IPS-18c (cell line): ENCODE data around the gene SMCO2.
"Not testable (repeated sequence)": the region's sequence is repeated elsewhere in the genome, so short reads cannot be mapped to it uniquely, and the experiment has no call there.

ENCODE experiments used
- H3K4me3 ChIP-seq: 2 replicates; pipeline ENCODE4 v1.7.0; 2013; ENCODE audit warnings: low read depth, mild to moderate bottlenecking, low read length, moderate library complexity; ENCODE audit not compliant: insufficient read depth
- H3K9me3 ChIP-seq: one replicate; pipeline ENCODE4 v1.6.1; 2013; ENCODE audit warnings: mild to moderate bottlenecking, low read length, moderate library complexity; ENCODE audit not compliant: control insufficient read depth, insufficient read depth

SMCO2 gene

DNA sequence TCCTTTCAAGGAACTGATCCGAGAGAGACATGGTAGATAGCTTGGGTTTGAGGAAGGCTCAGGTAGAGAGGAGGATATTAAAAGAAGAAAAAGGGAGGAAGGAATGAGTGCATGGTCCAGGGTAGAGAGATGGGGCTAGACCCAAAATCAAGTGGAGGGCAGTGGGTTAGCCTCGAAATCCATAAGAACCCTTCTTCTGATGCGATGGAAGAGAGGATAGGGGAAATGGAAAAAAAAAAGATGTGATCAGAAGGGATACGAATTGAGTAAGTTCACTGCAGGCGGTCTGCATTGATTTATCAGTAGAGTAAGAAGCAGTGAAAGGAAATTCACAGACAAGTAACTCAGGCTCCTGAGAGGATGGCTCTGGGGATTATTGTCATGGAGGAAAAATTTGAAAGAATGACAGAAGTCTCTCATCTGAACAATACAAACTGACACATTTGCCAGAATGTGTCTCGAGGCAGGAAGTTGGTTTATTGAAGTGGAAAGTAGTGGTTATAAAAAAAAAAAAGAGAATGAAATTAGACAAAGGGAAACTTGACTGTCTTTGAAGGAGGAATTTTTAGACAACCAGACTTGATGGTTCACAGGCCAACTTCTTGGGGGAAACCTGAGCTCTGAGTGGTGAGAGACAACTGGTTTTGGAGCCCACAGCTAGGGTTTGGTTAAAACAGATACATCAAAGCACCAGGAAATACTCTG lies 87.7 kb downstream of the SMCO2 start:
- H3K4me3 ChIP-seq: no peak overlapping the region
- no peaks in the 10 kb centered on the region for H3K9me3 ChIP-seq

DNA sequence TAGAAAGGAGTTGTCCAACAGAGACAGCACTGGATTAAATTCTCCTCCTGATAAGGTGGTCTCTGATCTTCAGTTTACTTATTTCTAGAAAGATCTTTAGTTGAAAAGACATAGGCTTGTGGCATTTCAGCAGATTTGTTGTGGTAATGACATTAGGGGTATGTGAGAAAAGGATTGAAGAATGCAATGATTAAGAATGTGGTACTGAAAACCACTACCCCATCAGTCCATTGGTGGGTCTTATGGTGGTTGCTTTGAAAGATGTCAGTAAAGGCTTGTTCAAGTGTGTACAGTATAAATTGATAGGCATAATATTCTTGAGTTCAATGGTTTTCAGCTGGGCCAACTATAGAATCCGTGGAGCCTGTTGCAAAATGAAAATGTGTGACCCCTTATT lies 88.2 kb downstream of the SMCO2 start:
- Histone ChIP-seq H3K4me3 (no peak overlapping the region), H3K9me3 (no peaks in the 10 kb centered on the region)

DNA sequence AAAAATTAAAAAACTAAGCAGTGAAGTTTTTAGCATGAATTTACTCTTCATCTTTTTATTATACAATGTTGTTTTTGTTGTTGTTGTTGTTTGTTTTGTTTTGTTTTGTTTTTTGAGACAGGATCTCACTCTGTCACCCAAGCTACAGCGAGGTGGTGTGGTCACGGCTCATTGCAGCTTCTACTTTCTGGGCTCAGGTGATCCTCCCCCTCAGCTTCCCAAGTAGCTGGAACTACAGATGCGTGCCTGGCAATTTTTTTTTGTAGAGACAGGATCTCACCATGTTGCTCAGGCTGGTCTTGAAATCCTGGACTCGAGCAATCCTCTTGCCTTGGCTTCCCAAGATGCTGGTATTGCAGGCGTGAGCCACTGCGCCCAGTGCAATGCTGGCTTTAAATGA lies 88.8 kb downstream of the SMCO2 start:
- Histone ChIP-seq H3K9me3 (no peaks in the 10 kb centered on the region), H3K4me3 (no peak overlapping the region)

DNA sequence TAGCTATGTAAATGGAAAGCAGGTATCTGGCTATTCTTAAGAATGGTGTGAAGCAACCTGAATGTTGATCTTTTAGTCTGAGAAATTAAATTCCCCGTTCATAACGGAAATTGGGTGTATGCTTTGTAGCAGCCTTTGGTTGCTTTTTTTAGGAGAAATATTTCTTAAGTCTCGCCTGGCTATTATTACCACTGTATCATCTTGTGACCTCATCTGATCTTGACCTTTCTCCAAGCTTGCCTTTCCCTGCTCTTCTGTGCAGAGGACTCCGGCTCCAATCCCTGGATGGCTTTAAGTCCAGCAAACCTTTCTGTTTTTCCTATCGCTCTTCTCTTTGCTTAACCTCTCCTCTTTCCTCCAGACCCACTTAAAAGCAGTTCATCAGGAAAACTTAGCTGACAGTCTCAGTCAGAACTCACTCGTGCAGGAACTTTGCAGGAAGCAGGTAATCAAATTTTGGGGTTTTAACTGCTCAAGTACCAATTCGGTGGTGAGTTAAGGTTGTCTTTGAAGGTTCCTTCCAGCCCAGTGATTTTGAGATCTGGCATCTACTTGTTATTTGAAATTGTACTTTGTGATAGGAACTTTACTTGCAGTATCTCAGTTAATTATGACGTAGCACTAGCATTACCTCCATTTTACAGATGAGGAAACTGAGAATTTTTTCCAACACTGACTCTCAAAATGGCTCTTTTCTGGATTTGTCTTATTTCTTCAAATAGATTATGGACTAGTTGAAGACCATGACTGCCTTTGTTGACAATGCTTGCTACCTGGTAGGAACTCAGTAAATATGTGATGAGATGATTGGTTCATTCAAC lies 91.5 kb downstream of the SMCO2 start:
- H3K4me3 ChIP-seq: no peak overlapping the region
- H3K9me3 ChIP-seq: no peaks in the 10 kb centered on the region

DNA sequence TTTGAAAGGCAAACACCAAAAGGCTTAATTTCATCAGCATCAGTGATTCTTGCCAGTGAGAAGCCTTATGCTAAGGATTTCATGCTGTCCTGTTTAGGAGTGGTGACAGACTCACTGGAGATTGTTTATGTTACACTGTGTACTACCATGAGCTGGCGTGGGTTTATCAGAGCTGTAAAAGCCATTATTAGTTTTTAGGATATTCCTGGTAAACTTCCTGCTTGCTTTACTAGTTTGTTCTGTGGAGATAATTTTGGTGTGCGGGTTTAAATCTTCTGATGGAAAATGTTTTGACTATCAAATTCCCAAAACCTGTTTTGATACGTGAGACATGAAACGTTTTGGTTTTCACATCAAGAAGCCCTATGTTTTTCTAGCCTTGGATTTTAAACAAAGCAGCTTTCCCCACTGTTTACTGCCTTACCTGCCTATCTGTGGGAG lies 92.7 kb downstream of the SMCO2 start:
- Histone ChIP-seq H3K9me3 (no peaks in the 10 kb centered on the region), H3K4me3 (no peak overlapping the region)

DNA sequence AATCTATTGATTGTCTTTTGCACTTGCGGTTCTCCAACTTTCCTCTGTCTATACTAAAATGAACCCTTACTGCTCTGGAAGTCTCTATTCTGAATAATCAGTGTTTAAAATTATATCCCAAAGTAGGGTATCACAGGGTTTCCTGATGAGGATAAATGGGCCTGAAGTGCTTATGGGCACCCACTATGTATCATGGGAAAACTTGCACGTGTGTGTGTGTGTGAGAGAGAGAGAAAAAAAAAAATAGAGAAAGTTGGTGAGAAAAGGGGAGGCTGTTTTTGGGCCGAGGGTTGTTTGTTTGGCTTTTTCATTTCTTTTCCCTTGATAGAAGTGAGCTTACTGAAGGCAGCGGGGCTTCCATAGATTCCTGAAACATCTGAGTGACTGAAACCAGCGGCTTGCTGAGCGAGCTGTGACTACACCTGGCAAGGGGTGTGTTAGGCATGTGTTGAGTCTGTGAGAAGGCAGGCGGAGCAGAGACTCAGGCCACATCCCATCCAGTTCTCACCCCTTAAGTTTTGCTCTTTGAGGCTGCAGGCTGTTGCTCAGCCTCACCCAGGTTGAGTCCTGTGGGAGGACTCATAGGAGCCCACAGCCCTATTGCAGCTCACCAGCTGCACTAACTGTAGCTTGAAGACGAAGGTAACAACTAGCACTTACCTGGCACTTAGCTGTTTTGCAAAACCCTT lies 94.6 kb downstream of the SMCO2 start:
- H3K9me3 ChIP-seq: no peaks in the 10 kb centered on the region
- no peak overlapping the region for H3K4me3 ChIP-seq

DNA sequence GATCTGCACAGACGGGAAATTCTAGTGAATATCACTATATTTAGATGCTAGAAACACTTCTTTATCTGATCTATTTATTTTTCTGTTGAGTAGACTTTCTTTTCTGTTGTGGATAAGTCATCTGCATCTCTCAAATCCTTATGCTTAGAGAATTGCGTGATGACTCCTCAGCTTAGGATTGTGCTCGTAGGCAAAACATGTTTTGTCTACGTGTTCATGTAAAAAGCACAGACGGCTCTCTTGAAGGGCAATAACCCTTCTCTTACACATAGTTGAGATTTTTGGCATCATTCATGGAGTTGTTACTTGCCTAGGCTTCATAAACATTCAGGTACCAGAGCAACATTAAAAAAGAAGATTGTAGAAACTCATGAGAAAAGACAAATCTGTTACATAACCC lies 96.1 kb downstream of the SMCO2 start:
- H3K4me3 ChIP-seq: no peak overlapping the region
- H3K9me3 ChIP-seq: no peaks in the 10 kb centered on the region

DNA sequence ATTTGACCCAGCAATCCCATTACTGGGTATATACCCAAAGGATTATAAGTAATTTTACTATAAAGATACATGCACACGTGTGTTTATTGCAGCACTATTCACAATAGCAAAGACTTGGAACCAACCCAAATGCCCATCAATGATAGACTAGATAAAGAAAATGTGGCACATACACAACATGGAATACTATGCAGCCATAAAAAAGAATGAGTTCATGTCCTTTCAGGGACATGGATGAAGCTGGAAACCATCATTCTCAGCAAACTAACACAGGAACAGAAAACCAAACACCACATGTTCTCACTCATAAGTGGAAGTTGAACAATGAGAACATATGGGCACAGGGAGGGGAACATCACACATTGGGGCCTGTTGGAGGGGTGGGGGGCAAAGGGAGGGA lies 98.3 kb downstream of the SMCO2 start:
- not testable (repeated sequence) for H3K4me3 ChIP-seq

DNA sequence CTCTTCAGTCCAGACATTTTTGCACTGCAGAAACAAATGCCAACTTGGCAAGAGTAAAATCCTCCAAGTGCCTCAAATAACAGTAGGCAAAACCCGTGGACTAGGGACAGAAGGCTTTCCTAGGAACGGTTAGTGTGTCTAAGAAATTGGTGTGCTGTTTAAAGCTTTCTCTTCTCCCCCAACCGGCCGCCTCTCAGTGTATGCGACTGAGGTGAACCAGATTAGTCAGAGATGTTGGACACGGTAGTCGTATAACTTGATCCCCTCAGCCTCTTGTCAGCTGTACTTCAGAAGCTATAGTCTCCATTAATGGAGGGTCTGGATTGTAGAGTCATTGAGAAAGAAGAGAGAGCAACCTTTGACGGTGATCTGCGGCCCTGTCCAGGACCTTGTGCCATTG lies 99.1 kb downstream of the SMCO2 start:
- no peak overlapping the region for H3K4me3 ChIP-seq
- no peaks in the 10 kb centered on the region for H3K9me3 ChIP-seq

More for the DNA sequence above, 98.3 kb downstream of the SMCO2 start:
- not testable (repeated sequence) for H3K9me3 ChIP-seq

DNA sequence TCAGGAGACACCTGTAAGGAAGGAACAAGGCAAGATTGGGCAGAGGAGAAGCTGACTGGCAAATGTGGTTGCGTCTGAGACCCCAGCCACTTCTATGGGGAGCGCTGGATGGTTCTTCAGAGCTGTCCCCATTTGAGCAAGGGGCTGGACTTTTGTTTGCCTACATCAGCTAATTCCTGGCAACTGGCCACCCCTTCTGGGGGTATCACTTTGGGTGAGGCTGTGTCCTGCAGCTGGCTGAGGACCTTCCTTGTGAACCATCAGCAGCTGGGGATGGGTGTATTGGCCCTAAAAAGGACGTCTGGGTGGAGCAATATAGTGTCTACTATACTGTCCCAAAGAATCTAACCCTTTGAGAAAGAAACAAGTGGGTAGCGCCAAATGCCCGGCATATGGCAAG lies 101.1 kb downstream of the SMCO2 start:
- no peaks in the 10 kb centered on the region for H3K9me3 ChIP-seq
- no peak overlapping the region for H3K4me3 ChIP-seq

DNA sequence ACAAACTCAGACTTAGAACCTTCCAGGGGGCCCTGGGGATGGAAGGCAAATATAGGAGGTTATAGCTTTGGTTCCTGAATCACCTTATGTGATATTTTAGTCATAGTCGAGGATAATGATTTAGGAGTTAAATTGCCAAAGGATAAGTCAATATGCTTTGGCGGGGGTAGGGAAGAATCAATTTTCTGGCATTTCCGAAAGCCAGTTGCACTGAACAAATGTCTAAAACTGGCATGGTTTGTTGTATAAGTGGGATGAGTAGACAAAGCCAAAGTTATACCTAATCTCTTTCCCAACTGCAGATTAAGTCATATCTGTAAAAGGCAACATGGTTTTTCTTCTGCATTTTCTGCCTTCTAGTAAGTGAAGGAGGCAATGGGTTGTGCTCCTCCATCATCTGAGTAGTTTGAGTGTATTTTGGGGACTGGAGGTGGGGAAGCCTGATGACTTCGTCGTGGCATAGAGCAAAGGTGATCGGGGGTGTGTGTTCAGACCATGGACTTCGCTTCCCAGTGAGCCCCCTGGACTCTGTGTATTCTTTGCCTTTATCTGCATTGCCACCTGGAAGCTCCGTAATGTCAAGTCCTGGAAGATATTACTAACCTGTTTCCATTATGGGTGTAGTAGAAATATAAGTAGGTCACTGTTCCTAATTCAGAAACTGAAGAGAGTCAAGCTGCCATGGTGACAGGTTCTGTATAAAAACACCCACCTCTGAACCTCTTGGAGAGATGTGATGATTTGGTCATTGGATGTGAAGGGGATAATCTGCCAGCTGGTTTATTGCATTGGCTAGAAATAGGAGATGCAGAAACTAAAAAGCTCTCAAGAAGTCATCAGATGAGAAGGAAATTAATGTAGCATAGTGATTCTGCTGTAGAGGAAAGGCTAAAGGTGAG lies 102.0 kb downstream of the SMCO2 start:
- Histone ChIP-seq H3K9me3 (no peaks in the 10 kb centered on the region), H3K4me3 (no peak overlapping the region)

DNA sequence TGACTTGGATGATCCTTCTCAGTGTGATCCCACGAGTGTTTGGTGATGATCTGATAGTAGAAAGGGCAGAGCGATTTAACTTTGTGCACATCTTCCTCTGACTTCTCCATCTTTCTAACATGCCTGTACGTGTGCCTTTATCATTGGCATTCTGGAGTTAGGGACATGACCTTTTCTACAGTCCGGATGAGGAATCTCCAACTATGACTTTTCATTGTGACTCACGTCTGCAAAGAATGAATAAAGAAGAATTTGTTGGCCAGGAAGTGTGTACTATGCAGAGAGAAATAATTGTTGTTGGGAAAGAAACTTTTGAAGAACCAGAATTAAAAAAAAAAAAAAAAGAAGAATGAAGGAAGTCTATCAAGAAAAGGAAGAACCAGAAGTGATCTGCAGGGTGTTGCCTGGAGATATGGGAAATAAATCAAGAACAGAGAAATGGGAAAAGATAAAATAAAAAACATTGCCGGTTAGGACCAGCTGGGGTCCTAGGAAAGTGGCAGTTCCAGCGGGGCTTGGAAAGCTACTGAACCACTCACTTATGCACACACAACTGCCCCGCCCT lies 102.8 kb downstream of the SMCO2 start:
- no peak overlapping the region for H3K4me3 ChIP-seq
- no peaks in the 10 kb centered on the region for H3K9me3 ChIP-seq

DNA sequence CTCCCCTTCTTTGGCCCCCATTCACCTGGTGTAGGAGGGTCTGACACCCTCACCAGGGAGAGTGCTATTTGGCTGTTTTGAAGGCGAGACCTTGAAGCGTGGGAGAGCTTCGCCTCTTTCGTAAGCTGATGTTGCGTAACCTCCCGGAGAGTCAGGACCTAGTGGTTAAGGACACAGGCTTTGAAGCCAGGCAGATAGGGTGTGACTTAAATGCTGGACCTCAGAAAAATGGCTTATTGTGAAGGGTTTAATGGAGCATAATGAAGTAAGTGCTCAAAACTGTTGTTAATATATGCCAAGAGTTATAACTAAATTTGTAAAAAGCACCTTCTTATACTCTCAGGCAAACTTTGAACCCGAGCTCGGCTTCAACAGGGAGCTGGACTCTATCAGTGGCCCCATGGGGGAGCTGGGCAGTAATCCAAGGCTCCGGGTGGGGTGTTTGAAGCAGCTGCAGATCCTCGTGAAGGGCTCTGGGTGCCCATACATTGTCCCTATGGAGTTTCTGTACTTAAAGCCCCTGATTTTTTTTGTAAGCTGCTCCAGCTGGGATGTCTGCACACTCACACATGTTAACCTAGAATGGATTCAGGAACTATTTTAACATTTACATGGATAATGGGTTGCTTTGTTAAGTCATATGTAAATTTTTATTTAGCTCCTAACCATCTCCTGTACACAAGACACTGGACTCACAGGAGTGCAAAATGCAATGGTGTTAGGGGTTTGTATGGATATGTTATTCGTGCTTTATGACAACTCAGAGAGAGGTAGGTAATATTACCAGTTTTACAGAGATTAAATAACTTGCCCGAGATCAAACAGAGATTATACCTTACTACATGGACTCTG lies 103.5 kb downstream of the SMCO2 start:
- H3K4me3 ChIP-seq: no peak overlapping the region

DNA sequence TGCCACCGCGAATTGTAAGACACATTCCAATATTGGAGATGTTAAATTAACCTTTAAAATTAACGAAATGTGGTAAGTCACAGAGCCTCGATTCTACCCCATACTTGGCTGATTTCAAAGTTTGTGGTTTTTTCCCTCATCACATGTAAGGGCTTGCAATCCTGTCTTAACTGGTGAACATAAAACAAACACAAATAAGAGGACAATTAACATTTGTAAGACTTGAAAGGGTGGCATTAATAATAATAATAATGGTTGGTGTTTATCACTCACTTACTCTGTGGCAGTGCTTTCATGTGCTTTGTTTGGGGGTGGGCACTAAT lies 104.1 kb downstream of the SMCO2 start:
- H3K9me3 ChIP-seq: no peaks in the 10 kb centered on the region
- no peak overlapping the region for H3K4me3 ChIP-seq

More for the DNA sequence above, 103.5 kb downstream of the SMCO2 start:
- H3K9me3 ChIP-seq: no peaks in the 10 kb centered on the region

DNA sequence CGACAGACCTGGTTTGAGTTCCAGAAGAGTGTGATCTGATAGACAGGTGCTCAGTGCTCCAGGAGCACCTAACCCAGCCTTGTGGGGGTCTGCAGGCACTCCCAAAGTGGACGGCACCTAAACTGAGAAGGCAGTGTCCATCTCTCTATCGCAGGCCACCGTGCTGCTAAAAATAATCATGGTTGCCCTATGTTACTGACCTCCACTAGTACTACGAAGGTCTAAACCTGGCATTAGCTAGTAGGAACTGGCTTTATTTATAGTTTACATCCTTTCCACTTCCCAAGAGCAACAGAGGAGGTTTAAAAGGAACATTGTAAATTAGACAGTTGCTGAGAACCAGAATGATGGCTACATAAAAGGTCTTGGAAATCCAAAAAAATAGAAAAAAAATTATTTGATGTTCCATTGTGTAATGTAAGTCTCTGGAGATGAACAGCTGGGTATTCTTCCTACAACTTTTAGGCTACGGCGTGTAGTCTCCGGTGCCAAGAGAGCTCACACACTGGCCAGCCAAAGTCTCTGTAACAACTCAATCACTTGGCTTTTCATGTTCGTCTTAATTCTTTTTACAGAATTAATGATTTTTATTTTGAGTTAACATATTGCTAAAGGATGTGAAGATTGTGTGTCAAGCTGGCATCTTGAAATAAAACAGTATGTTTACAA lies 104.8 kb downstream of the SMCO2 start:
- Histone ChIP-seq H3K9me3 (no peaks in the 10 kb centered on the region), H3K4me3 (no peak overlapping the region)
